NCI-H2107 treated with DMSO at 0.1 percent for 48 hours (cell line): ENCODE measurements around the gene CHST10.
"Not testable (repeated sequence)": the region's sequence is repeated elsewhere in the genome, so short reads cannot be mapped to it uniquely, and the experiment has no call there.

Source experiments
- DNase-seq: peaks from one replicate; lab custom pipeline; 2025; ENCODE audit not compliant: unreplicated experiment; lab: John Stamatoyannopoulos, UW

CHST10 gene

DNA sequence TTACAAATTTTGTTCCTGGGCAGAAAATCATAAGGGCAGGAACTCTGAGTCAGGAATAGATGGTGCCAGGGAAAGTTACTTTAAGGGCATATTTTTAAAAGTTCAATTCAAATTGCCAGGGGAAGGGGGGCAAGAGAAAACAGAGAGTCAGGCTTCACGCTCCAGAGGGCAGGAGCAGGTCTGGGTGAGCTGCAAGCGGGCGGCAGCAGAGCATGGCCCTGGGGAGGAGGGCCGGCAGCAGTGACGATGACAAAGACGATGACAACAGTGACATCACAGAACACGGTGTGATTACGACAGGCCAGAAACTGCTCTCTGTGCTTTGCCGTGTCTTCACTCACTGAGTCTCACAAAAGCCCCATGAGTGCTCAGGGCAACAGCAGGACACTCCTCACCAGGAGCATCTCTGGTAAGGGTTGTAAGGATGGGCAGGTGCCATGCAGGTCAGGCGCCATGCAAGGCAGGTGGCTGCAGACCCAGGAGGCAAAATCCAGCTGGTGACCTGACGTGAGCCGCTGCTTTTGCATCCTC, 23.3 kb downstream of the CHST10 start:
- no peak for DNase-seq

- DNase-seq: no peak
These were observed 24.1 kb downstream of the CHST10 start for GRCh38 chr2:100393362-100393761.

GRCh38 chr2:100392715-100393114, 24.8 kb downstream of the CHST10 start:
- no peak for DNase-seq

DNA sequence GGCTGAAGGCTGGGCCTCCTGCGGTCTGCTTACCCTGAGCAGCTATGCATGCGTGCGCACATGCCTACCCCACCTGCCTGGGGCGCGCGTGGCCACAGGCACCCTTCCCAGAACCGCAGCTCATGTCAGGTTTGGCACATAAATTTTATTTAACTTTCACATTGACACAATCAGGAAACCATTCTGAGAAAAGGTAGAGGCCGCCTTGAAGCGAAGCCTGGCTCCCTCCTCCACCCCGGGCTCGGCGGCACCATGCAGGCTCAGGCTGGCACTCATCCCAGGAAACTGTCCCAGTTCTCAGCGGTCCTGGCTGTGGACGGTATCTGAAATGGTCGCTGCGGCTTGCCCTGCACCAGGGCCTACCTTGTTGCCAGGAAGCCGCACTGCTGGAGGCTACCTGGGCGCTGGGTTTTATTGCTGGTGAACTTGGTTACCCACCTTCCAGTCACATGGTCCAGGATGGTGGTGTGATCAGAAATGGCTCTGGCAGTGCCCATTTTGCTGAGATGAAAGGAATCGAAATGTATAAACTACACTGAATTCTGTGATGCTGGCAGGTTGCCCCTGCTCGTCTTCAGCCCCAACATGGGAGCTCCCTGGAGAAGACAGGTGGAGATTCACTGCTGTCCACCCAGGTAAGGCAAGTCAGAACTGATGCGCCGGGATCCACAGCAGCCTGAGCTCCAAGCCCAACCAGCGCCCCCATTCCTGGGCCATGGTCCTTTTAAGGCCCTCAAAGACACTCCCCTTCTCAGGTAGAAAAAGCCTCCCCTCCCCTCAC, 25.5 kb downstream of the CHST10 start:
- DNase-seq: no peak

GRCh38 chr2:100390001-100390940, 27.2 kb downstream of the CHST10 start:
- no peak for DNase-seq

DNA sequence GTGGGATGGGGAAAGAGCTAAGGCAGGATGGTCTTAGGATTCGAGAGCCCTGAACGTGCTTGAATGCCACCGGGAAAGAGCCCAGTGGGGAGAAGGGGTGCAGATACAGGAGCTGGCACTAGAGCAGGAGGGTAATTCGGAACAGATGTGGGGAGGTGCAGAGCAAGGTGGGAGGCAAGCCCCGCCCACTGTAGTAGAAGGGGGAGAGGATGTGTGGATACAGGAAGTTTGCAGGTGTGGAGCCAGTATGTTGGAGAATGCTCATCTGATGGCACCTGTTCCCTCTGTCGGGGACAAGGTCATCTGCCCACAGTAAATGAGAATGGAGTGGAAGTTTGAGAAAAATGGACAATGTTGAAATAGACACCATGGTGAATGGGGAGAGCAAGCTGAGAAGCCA, 28.8 kb downstream of the CHST10 start:
- DNase-seq: no peak

- DNase-seq: no peak
These were observed 33.5 kb downstream of the CHST10 start for GRCh38 chr2:100383954-100384353.

GRCh38 chr2:100383306-100383705, 34.2 kb downstream of the CHST10 start:
- DNase-seq: no peak

- peak; percentile 83 for DNase-seq
These were observed 36.2 kb downstream of the CHST10 start for GRCh38 chr2:100381240-100381639.

- DNase-seq: no peak
These were observed 36.8 kb downstream of the CHST10 start for GRCh38 chr2:100380681-100381080.

DNA sequence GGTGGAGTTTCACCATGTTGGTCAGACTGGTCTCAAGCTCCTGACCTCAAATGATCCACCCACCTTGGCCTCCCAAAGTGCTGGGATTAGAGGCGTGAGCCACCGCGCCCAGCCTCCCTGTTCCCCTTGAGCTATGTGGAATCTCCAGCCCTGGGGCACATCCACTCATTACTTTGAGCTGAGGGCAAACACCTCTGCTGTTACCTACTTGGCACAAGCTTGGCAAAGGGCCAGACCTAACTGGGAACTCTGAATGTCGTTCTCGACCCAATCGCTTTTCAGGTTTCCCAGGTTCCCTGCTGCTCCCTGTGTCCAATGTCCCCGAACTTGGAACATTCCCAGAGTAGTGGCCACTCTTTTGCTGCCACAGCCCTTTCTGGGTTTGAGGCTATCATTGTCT, 40.6 kb downstream of the CHST10 start:
- DNase-seq: no peak

- no peak for DNase-seq
These were observed 50.3 kb downstream of the CHST10 start for GRCh38 chr2:100367163-100367562.

DNA sequence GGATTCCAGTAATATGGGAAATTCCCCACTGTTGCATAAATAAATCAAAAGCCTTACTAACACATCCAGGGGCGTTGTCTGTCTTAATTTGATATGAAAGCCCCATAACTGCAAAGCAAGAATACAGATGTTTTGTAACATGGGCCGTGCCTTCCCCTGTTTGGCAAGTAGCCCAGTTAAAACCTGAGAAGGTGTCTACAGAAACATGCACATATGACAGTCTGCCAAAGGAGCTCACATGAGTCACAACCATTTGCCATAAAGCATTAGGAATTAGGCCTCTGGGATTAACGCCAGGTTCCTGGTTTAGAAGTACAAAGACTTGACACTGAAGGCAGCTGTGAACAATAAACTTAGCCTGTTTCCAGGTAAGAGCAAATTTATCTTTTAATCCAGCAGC, 52.0 kb downstream of the CHST10 start:
- DNase-seq: peak; percentile 86

GRCh38 chr2:100362269-100362668, 55.2 kb downstream of the CHST10 start:
- not testable (repeated sequence) for DNase-seq

GRCh38 chr2:100359576-100359975, 57.9 kb downstream of the CHST10 start:
- DNase-seq: no peak

- DNase-seq: no peak
These were observed 58.9 kb downstream of the CHST10 start for GRCh38 chr2:100358554-100358953.

- no peak for DNase-seq
These were observed 64.9 kb downstream of the CHST10 start for GRCh38 chr2:100352521-100352920.

GRCh38 chr2:100350661-100351185, 66.7 kb downstream of the CHST10 start:
- peak; percentile 87 for DNase-seq

GRCh38 chr2:100345144-100345543, 72.3 kb downstream of the CHST10 start:
- DNase-seq: not testable (repeated sequence)

DNA sequence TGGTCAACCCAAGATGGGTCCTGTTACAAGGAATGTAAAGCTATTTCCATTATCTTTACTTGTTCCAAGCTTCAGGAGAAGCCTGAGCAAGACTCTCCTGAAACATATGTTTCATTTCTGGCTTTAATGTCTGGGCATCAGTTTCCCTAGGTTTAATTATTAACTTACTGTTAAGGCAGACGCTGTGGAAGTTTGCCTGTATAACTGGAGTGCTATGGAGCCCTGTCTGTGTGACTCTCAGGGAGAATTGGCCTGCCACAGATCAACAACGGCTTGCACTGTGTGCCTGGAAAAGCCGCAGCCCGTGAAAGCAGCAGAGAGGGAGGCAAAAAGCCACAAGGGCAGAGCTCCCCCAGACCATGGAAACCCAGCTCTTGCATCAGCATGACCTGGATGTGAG, 73.0 kb downstream of the CHST10 start:
- no peak for DNase-seq

- not testable (repeated sequence) for DNase-seq
These were observed 75.0 kb downstream of the CHST10 start for GRCh38 chr2:100342466-100342865.
